Esophagus squamous epithelium (tissue), 4 donors: Measurements from ENCODE around the gene TBK1.

ENCODE experiments used
- CTCF ChIP-seq, 6 experiments: fragments of 450-650 bp in 4 of 6; fragments of 200-600 bp in 2 of 6; sonication (generic) in 2 of 6; IDR thresholded peaks; one replicate each; pipeline ENCODE4 v1.5.1; 2016 to 2019; ENCODE audit warnings: antibody characterized with exemption in 6 of 6, mild to moderate bottlenecking in 4 of 6, moderate library complexity in 4 of 6
- POLR2A ChIP-seq, 4 donors: fragments of 450-650 bp; IDR thresholded peaks; one replicate each; pipeline ENCODE4 v1.6.1; 2017; ENCODE audit warnings: antibody characterized with exemption in 4 of 4, mild to moderate bottlenecking in 4 of 4, moderate library complexity in 3 of 4

- no peak for TF ChIP-seq CTCF (IDR thresholded peaks at IDR 0.05)
- no peak for TF ChIP-seq POLR2A (IDR thresholded peaks at IDR 0.05)
Measured at GRCh38 chr12:64430886-64431285, 21.0 kb upstream of the TBK1 start.
